ENCODE data around the gene ACTN1.

The ACTN1 gene

DNA sequence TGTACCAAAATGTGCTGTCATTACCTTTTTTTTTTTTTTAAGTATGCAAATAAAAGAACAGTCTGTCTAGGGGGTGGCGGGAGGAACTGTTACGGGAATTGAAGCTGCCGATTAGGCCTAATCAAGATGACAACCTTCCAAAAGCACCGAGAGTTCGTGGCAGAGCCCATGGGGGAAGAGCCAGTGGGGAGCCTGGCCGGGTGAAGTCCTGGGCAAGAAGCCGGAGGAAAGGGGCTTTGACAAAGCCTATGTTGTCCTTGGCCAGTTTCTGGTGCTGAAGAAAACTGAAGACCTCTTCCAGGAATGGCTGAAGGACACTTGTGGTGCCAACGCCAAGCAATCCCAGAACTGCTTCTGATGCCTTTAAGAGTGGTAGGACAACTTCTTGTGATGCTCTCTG lies 42.6 kb downstream of the ACTN1 start:
- Histone ChIP-seq H3K27me3 (no peaks in the 10 kb centered on the region), H3K36me3 (no peaks in the 10 kb centered on the region), H3K27ac (peak overlapping the region; percentile 97), H3K4me1 (ENCODE audit: control insufficient read depth in 1 of 2, insufficient read depth in 1 of 2, low read depth in 1 of 2, low read length in 1 of 2) (peaks cover 98 to 100% of the 10 kb centered on the region in 2 experiments), H3K4me3 (ENCODE audit: low read depth in 1 of 2, low read length in 1 of 2) (no peak overlapping the region), H3K9me3 (no peaks in the 10 kb centered on the region)
- no peak for TF ChIP-seq CTCF (IDR thresholded peaks at IDR 0.05)

DNA sequence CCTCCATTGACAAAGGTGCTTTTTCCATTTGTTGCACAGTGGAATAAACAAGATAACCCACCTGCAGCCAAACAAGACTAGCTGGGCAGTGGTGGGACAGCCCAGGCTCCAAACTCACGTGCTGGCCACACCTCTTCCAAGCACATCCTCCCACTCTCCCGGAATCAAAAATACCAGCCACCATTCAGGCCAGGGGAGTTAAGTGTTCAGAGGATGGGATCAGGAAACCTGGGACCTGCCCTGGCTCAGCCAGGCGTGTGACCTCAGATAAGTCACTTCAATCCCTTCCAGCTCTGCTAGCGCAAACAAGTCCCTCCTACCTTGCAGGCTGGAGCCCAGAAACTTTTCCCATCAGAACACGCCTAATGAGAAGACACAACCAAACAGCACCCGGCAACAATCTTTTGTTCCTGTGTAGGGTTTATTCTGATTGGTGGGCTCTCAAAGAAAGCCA lies 43.3 kb downstream of the ACTN1 start:
- H3K4me1 ChIP-seq (ENCODE audit: control insufficient read depth in 1 of 2, insufficient read depth in 1 of 2, low read depth in 1 of 2, low read length in 1 of 2) = peaks cover 98 to 100% of the 10 kb centered on the region in 2 experiments
- no peaks in the 10 kb centered on the region for H3K36me3 ChIP-seq
- H3K4me3 ChIP-seq (ENCODE audit: low read depth in 1 of 2, low read length in 1 of 2) = no peak overlapping the region
- H3K27me3 ChIP-seq = no peaks in the 10 kb centered on the region
- H3K9me3 ChIP-seq = no peaks in the 10 kb centered on the region
- H3K27ac ChIP-seq = peak overlapping the region; percentile 97
- TF ChIP-seq CTCF (IDR thresholded peaks at IDR 0.05) = no peak

DNA sequence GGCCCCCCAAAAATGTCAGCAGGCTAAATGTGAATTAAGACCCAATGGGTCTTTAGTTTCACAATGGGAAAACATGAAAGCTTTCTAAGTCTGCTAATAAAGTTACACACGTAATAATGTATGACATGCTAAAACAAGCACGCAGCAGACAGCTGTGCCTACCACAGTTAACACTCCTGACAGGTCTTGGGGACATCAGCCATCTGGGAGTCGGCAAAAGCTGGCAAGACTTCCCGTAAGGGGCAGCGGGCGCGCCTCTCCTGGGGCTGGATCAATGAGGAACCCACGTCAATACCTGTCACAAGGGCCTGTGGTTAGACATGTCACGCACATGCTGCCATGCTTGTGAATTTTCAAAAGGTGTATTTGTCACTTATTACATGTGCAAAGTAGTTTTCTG lies 45.0 kb downstream of the ACTN1 start:
- Histone ChIP-seq H3K36me3 (no peaks in the 10 kb centered on the region), H3K27me3 (no peaks in the 10 kb centered on the region), H3K9me3 (no peaks in the 10 kb centered on the region), H3K4me3 (ENCODE audit: low read depth in 1 of 2, low read length in 1 of 2) (peak overlapping the region in 1 of 2 experiments; percentile 18), H3K27ac (peak overlapping the region; percentile 97), H3K4me1 (ENCODE audit: control insufficient read depth in 1 of 2, insufficient read depth in 1 of 2, low read depth in 1 of 2, low read length in 1 of 2) (peaks cover 100% of the 10 kb centered on the region in 2 experiments)
- no peak for TF ChIP-seq CTCF (IDR thresholded peaks at IDR 0.05)

DNA sequence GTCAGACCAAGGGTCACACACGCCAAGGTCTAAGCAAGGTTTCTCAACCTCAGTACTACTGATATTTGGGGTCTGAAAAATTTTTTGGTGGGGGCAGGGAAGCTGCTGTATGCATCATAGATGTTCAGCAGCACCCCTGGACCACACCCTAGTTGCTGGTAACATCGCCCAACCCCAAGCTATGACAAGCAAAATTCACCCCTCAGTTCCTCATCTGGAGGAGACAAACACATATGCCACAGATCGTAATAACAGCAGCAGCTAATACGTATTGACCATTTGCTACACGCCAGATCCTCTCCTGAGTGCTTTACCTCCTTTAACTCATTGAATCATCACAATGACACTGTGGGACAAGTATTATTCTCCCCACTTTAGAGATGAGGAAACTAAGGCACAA lies 46.4 kb downstream of the ACTN1 start:
- Histone ChIP-seq H3K36me3 (no peaks in the 10 kb centered on the region), H3K9me3 (no peaks in the 10 kb centered on the region), H3K4me3 (ENCODE audit: low read depth in 1 of 2, low read length in 1 of 2) (peak overlapping the region; percentile 30 to 35), H3K27ac (peak overlapping the region; percentile 97), H3K4me1 (ENCODE audit: control insufficient read depth in 1 of 2, insufficient read depth in 1 of 2, low read depth in 1 of 2, low read length in 1 of 2) (peaks cover 100% of the 10 kb centered on the region in 2 experiments), H3K27me3 (no peaks in the 10 kb centered on the region)
- TF ChIP-seq CTCF (IDR thresholded peaks at IDR 0.05) = peak; percentile 22

- Histone ChIP-seq H3K9me3 (no peaks in the 10 kb centered on the region), H3K27me3 (no peaks in the 10 kb centered on the region), H3K4me3 (ENCODE audit: low read depth in 1 of 2, low read length in 1 of 2) (peak overlapping the region; percentile 30 to 37), H3K4me1 (ENCODE audit: control insufficient read depth in 1 of 2, insufficient read depth in 1 of 2, low read depth in 1 of 2, low read length in 1 of 2) (peaks cover 100% of the 10 kb centered on the region in 2 experiments), H3K27ac (peak overlapping the region; percentile 97), H3K36me3 (no peaks in the 10 kb centered on the region)
- no peak for TF ChIP-seq CTCF (IDR thresholded peaks at IDR 0.05)
These were observed 46.9 kb downstream of the ACTN1 start for GRCh38 chr14:68932231-68932630.
